DND-41 (cell line): ENCODE data around the gene MARK2.

Source experiments
- EZH2 ChIP-seq: IDR thresholded peaks from 3 replicates; pipeline ENCODE4 v1.6.1; 2012; ENCODE audit warnings: borderline replicate concordance, low read depth, mild to moderate bottlenecking, moderate library complexity, low read length, inconsistent platforms; ENCODE audit not compliant: severe bottlenecking
- TF ChIP-seq, protein P1 (sequence below): IDR thresholded peaks from 2 replicates; pipeline ENCODE4 v1.5.1; 2012; ENCODE audit warnings: borderline replicate concordance, low read length, moderate library complexity, mild to moderate bottlenecking; ENCODE audit not compliant: poor library complexity, severe bottlenecking; ENCODE audit errors: extremely low read depth

- TF ChIP-seq, protein P1, sequence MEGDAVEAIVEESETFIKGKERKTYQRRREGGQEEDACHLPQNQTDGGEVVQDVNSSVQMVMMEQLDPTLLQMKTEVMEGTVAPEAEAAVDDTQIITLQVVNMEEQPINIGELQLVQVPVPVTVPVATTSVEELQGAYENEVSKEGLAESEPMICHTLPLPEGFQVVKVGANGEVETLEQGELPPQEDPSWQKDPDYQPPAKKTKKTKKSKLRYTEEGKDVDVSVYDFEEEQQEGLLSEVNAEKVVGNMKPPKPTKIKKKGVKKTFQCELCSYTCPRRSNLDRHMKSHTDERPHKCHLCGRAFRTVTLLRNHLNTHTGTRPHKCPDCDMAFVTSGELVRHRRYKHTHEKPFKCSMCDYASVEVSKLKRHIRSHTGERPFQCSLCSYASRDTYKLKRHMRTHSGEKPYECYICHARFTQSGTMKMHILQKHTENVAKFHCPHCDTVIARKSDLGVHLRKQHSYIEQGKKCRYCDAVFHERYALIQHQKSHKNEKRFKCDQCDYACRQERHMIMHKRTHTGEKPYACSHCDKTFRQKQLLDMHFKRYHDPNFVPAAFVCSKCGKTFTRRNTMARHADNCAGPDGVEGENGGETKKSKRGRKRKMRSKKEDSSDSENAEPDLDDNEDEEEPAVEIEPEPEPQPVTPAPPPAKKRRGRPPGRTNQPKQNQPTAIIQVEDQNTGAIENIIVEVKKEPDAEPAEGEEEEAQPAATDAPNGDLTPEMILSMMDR, result no peak
- no peak for TF ChIP-seq EZH2
Measured at GRCh38 chr11:63870351-63871140, 31.6 kb downstream of the MARK2 start.
